Gastroesophageal sphincter (tissue), 4 donors: ENCODE measurements around the gene FCN3. TPM values are rescaled to one million over a fixed set of nuclear protein-coding genes. Genes with fewer than 3 reads are reported as not detected.

Source experiments
- ATAC-seq: fragments of 150-250 bp; one replicate; pipeline ENCODE4 v1.9.1; 2016; ENCODE audit warnings: mild to moderate bottlenecking, moderate library complexity
- H3K27ac ChIP-seq, 4 donors: fragments of 200-600 bp; sonication (generic) in 3 of 4; 1 replicate in 3 of 4; 2 replicates in 1 of 4; pipeline ENCODE4 v1.5.1; 2016 to 2019
- H3K27me3 ChIP-seq: fragments of 200-600 bp; sonication (generic); one replicate; pipeline ENCODE4 v1.5.1; 2019
- H3K36me3 ChIP-seq, 2 donors: fragments of 200-600 bp; sonication (generic); one replicate each; pipeline ENCODE4 v1.5.1; 2019; ENCODE audit warnings: control low read depth in 1 of 2
- H3K4me1 ChIP-seq, 3 donors: fragments of 200-600 bp; sonication (generic); 1 replicate in 2 of 3; 2 replicates in 1 of 3; pipeline ENCODE4 v1.5.1; 2016 to 2019; ENCODE audit warnings: control low read depth in 2 of 3
- H3K4me3 ChIP-seq, 2 donors: fragments of 200-600 bp; sonication (generic); one replicate each; pipeline ENCODE4 v1.5.1; 2019; ENCODE audit warnings: mild to moderate bottlenecking in 1 of 2, moderate library complexity in 1 of 2
- H3K9me3 ChIP-seq, 3 donors: fragments of 200-600 bp; sonication (generic); one replicate each; pipeline ENCODE4 v1.5.1; 2017 to 2019; ENCODE audit warnings: control low read depth in 2 of 3
- EP300 ChIP-seq: sonication (generic); formaldehyde crosslinking; IDR thresholded peaks from one replicate; pipeline ENCODE4 v1.6.1; 2017; ENCODE audit warnings: antibody characterized with exemption, mild to moderate bottlenecking
- POLR2A ChIP-seq, 2 donors: fragments of 450-650 bp; IDR thresholded peaks; one replicate each; pipeline ENCODE4 v1.6.1; 2017; ENCODE audit warnings: antibody characterized with exemption in 2 of 2, mild to moderate bottlenecking in 2 of 2, moderate library complexity in 1 of 2
- POLR2AphosphoS5 ChIP-seq: sonication (generic); formaldehyde crosslinking; IDR thresholded peaks from one replicate; pipeline ENCODE4 v1.6.1; 2017; ENCODE audit warnings: antibody characterized with exemption
- WGBS, 2 donors: methylation state at CpG; one replicate each; pipeline ENCODE4 v1.1.5; 2018; ENCODE audit warnings: low coverage in 1 of 2; 5-methylcytosine and 5-hydroxymethylcytosine counted together
- total RNA-seq, 4 donors: library from RNA; depleted of rRNA; stranded (reverse); fragments of >200 nt; gene quantifications; one replicate each; pipeline ENCODE4 v1.1.0, GENCODE V29; 2016
- TF ChIP-seq, protein P1 (sequence below), 4 experiments: fragments of 200-600 bp in 2 of 4; fragments of 450-650 bp in 2 of 4; sonication (generic) in 1 of 4; IDR thresholded peaks; one replicate each; pipeline ENCODE4 v1.5.1; 2017 to 2019; ENCODE audit warnings: antibody characterized with exemption in 4 of 4, mild to moderate bottlenecking in 2 of 4, moderate library complexity in 2 of 4

The FCN3 gene
- total RNA-seq, 4 donors from 2014 or later: 4.6 to 11.5 (median 6.3) TPM

DNA sequence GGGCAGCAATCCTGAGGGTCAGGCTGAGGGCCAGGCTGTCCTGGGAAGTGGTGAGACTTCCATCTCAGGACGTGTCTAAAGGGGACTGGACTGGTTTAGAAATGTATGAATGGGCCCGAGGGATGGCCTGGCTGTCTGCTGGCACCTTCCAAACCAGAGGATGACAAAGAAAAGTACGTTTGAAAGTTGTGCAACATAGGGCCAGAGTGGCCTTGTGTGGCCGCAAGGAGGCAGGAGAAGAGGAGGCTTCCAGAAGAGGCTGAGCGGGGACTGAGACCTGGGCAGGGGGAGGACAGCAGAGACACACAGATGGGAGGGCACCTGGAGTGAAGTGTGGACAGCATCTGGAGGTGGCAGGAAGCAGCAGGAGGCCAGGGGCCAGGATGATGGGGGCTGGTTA is 35.4 kb downstream of the FCN3 start:
- no peaks in the 10 kb centered on the region for H3K9me3 ChIP-seq
- H3K36me3 ChIP-seq: peaks cover 0 to 46% of the 10 kb centered on the region in 2 donors
- ATAC-seq: no peak
- no peak overlapping the region for H3K4me3 ChIP-seq
- 63% methylated on average over 3 to 5 of the region's 5 CpGs for WGBS, 2 donors
- H3K27ac ChIP-seq: no peak overlapping the region
- no peaks in the 10 kb centered on the region for H3K4me1 ChIP-seq
- H3K27me3 ChIP-seq: no peaks in the 10 kb centered on the region
- TF ChIP-seq POLR2AphosphoS5 (no peak), POLR2A (IDR thresholded peaks at IDR 0.05) (no peak), EP300 (no peak)
- TF ChIP-seq, protein P1, sequence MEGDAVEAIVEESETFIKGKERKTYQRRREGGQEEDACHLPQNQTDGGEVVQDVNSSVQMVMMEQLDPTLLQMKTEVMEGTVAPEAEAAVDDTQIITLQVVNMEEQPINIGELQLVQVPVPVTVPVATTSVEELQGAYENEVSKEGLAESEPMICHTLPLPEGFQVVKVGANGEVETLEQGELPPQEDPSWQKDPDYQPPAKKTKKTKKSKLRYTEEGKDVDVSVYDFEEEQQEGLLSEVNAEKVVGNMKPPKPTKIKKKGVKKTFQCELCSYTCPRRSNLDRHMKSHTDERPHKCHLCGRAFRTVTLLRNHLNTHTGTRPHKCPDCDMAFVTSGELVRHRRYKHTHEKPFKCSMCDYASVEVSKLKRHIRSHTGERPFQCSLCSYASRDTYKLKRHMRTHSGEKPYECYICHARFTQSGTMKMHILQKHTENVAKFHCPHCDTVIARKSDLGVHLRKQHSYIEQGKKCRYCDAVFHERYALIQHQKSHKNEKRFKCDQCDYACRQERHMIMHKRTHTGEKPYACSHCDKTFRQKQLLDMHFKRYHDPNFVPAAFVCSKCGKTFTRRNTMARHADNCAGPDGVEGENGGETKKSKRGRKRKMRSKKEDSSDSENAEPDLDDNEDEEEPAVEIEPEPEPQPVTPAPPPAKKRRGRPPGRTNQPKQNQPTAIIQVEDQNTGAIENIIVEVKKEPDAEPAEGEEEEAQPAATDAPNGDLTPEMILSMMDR (IDR thresholded peaks at IDR 0.05): no peak

DNA sequence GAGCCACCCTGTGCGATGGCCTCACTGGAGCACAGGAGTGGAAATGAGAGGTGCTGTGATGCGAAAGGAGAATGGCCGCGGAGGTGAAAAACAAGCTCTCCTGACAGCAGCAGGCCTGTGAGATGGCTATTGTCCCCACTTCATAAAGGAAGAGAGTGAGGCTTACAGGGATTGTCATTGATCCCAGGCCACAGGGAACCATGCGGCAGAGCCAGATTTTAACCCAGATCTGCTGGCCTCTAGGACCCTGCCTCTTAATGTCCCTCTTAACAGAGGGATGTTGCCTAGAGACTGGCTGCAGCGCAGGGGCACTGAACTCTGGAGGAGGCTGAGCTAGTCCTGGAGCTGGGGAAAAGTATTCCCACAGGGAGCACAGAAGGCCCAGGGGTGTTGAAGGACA is 35.9 kb downstream of the FCN3 start:
- TF ChIP-seq POLR2A (IDR thresholded peaks at IDR 0.05) (no peak), POLR2AphosphoS5 (no peak), EP300 (no peak)
- TF ChIP-seq, protein P1 (IDR thresholded peaks at IDR 0.05): no peak
- WGBS, 2 donors: 80 to 83% methylated on average over 1 to 5 of the region's 6 CpGs
- no peak overlapping the region for H3K4me3 ChIP-seq
- H3K9me3 ChIP-seq: no peaks in the 10 kb centered on the region
- no peaks in the 10 kb centered on the region for H3K4me1 ChIP-seq
- ATAC-seq: no peak
- H3K27ac ChIP-seq: no peak overlapping the region
- H3K36me3 ChIP-seq: peaks cover 0 to 51% of the 10 kb centered on the region in 2 donors
- no peaks in the 10 kb centered on the region for H3K27me3 ChIP-seq

DNA sequence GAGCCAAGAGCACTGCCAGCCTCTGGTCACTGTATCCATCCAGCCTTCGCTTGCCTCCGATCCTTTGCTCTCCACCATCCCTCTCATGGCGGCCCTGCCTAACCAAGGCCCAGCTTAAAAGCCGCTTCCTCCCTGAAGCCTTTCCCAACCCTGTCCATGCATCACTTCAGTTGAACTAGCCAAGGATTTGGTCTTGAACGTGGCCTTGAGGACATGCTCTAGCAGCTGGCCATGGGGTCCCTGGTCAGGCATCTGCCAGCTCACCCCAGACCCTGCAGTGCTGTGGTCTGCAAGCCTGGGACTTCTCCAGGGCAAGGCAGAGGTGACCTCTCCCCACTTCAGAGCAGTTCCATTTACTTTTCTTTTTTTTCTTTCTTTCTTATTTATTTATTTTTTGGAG is 37.9 kb downstream of the FCN3 start:
- no peaks in the 10 kb centered on the region for H3K27me3 ChIP-seq
- no peak overlapping the region for H3K27ac ChIP-seq
- H3K36me3 ChIP-seq: peaks cover 0 to 71% of the 10 kb centered on the region in 2 donors
- peaks cover 0 to 9% (median 0%) of the 10 kb centered on the region in 3 donors for H3K4me1 ChIP-seq
- H3K4me3 ChIP-seq: no peak overlapping the region
- no peaks in the 10 kb centered on the region for H3K9me3 ChIP-seq
- TF ChIP-seq EP300 (no peak), POLR2AphosphoS5 (no peak), POLR2A (IDR thresholded peaks at IDR 0.05) (no peak)
- TF ChIP-seq, protein P1 (IDR thresholded peaks at IDR 0.05): no peak
- 95 to 97% methylated on average over 4 to 5 of the region's 5 CpGs for WGBS, 2 donors
- ATAC-seq: no peak

DNA sequence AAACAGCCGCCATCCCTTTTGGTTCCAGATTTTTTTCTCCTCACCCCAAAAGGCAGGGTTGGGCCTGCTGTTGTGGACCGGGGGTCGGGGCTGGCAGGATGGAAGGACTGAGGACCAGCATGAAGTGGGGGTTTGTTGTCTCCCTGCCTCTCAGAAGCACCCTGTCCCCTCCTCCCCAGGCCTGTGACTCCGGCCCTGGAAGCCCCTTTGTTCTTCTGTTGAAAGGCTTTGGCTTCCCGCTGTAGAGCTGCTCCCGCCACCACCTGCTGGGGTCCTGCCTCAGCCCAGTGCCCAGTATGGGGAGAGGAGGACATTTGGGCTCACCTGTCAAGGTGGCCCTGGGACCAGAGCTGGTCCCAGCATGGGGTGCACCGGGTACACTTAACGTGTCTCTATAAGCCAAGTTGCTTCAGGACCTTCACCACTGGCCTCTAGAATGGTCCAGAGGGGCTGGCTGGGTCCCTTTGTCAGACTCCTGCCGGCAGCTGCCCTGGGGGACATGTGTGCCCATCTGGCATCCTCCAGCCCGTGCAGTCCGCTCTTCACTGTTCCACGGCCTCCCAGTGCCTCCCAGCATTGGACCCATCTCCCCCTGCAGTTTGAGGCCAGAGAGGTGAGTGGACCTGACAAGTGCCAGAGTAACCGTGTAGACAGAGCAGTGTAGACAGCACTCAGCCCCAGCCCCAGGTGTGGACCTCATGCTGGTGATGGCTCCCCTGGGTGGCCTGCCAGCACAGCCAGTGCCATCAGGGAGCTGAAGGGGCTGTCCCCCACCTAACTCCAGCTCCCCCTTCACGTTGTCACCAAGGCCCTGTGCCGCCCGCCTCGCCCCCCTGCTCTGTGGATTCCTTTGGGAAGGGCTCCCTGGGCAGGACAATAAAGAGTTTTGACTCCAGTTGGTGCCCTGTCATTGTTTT is 38.9 kb downstream of the FCN3 start:
- 90 to 100% methylated on average over 1 to 3 of the region's 17 CpGs for WGBS, 2 donors
- H3K36me3 ChIP-seq: peaks cover 0 to 81% of the 10 kb centered on the region in 2 donors
- H3K4me3 ChIP-seq: no peak overlapping the region
- peaks cover 0 to 9% (median 0%) of the 10 kb centered on the region in 3 donors for H3K4me1 ChIP-seq
- TF ChIP-seq POLR2AphosphoS5 (no peak), EP300 (no peak), POLR2A (IDR thresholded peaks at IDR 0.05) (no peak)
- TF ChIP-seq, protein P1 (IDR thresholded peaks at IDR 0.05): no peak
- H3K27me3 ChIP-seq: no peaks in the 10 kb centered on the region
- no peaks in the 10 kb centered on the region for H3K9me3 ChIP-seq
- no peak for ATAC-seq
- no peak overlapping the region for H3K27ac ChIP-seq
